ENCODE measurements around the gene CPT1B.

DNA sequence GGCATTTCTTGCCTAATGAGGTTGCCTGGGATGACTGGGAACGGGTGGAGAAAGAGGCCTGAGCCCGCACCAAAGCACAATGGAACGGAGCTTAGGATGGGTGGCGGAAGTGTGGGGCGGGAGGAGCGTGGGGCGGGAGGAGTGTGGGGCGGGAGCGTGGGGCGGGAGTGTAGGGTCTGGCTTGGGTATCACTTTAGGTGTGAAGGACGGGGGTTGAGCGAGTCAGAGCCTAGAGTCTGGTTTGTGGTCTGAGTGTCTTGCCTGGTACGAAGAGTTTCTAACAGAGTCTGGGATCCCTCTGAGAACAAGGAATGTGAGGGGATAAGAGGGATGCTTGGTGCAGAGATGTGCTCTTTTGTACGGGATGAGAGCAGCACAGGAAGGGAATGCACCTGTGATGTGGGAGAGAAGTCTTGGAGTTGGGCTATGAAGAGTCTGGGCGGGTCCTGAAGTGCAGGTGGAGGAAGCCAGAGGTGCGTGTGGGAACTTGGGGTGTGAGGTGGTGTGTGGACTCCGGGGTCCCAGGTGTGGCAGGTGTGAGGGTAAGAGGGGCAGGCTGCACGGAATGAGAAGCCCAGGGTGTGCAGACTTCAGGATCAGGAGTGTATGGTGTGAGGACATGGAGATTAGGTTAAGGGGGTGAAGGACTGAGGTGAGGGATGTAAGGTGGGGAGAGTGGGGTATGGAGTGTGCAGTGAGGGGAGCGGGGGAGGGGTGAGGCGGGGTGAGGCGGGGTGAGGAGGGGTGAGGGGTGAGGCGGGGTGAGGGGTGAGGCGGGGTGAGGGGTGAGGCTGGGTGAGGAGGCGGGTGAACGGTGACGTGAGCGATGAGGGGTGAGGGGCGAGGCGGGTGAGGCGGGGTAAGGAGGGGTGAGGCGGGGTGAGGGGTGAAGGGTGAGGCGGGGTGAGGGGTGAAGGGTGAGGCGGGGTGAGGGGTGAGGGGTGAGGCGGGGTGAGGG is 16.5 kb downstream of the CPT1B start:
- TF ChIP-seq, protein P1, sequence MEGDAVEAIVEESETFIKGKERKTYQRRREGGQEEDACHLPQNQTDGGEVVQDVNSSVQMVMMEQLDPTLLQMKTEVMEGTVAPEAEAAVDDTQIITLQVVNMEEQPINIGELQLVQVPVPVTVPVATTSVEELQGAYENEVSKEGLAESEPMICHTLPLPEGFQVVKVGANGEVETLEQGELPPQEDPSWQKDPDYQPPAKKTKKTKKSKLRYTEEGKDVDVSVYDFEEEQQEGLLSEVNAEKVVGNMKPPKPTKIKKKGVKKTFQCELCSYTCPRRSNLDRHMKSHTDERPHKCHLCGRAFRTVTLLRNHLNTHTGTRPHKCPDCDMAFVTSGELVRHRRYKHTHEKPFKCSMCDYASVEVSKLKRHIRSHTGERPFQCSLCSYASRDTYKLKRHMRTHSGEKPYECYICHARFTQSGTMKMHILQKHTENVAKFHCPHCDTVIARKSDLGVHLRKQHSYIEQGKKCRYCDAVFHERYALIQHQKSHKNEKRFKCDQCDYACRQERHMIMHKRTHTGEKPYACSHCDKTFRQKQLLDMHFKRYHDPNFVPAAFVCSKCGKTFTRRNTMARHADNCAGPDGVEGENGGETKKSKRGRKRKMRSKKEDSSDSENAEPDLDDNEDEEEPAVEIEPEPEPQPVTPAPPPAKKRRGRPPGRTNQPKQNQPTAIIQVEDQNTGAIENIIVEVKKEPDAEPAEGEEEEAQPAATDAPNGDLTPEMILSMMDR (conservative IDR thresholded peaks at IDR 0.05) = no peak
- TF ChIP-seq ZFX (IDR thresholded peaks at IDR 0.05) = no peak

All from C4-2B (cell line).